SU-DHL-6 (cell line): ENCODE measurements around the gene MAML2.

Experiments
- H2AFZ ChIP-seq: fragments of 200-600 bp; sonication (generic); 2 replicates; pipeline ENCODE4 v1.6.1; 2014; ENCODE audit warnings: low read depth, mild to moderate bottlenecking, moderate library complexity, mixed read lengths, antibody characterized with exemption, low read length; ENCODE audit not compliant: severe bottlenecking
- H3F3A ChIP-seq: fragments of 200-600 bp; shearing (Covaris generic); 2 replicates; pipeline ENCODE4 v1.6.0; 2016; ENCODE audit warnings: antibody characterized with exemption, mild to moderate bottlenecking; ENCODE audit not compliant: insufficient read depth
- H3K27ac ChIP-seq: fragments of 200-600 bp; sonication (generic); 2 replicates; pipeline ENCODE4 v1.5.1; 2016; ENCODE audit warnings: low read depth, mild to moderate bottlenecking, low read length, moderate library complexity, mixed read lengths
- H3K27me3 ChIP-seq: fragments of 200-600 bp; sonication (generic), shearing (Covaris generic); 2 replicates; pipeline ENCODE4 v1.6.0; 2014; ENCODE audit warnings: mild to moderate bottlenecking, low read length
- H3K36me3 ChIP-seq: fragments of 200-600 bp; sonication (generic); 2 replicates; pipeline ENCODE4 v1.6.1; 2014; ENCODE audit warnings: mild to moderate bottlenecking, low read length, mixed read lengths
- H3K4me2 ChIP-seq: fragments of 300-600, 200-600 bp; shearing (Covaris generic), sonication (generic); 2 replicates; pipeline ENCODE4 v1.6.0; 2014; ENCODE audit warnings: low read length, low read depth, mild to moderate bottlenecking; ENCODE audit not compliant: poor library complexity, severe bottlenecking
- H3K4me3 ChIP-seq: fragments of 200-600 bp; sonication (generic); 2 replicates; pipeline ENCODE4 v1.5.1; 2014; ENCODE audit warnings: antibody characterized with exemption, low read length, mild to moderate bottlenecking, mixed read lengths; ENCODE audit not compliant: insufficient read depth, poor library complexity, severe bottlenecking
- H3K79me2 ChIP-seq: fragments of 200-600 bp; sonication (generic); 2 replicates; pipeline ENCODE4 v1.6.1; 2014; ENCODE audit warnings: mild to moderate bottlenecking, low read length, moderate library complexity; ENCODE audit not compliant: insufficient read depth
- H3K9ac ChIP-seq: fragments of 200-600 bp; sonication (generic); 2 replicates; pipeline ENCODE4 v1.7.0; 2014; ENCODE audit warnings: mild to moderate bottlenecking, low read length
- H3K9me2 ChIP-seq: fragments of 200-600 bp; sonication (generic); replicated peaks from 2 replicates; pipeline ENCODE4 v1.6.1; 2014; ENCODE audit warnings: low read length; ENCODE audit not compliant: insufficient read depth
- H3K9me3 ChIP-seq: fragments of 200-600 bp; sonication (generic); 2 replicates; pipeline ENCODE4 v1.6.1; 2014; ENCODE audit warnings: low read length, mixed read lengths; ENCODE audit not compliant: insufficient read depth
- H4K20me1 ChIP-seq: fragments of 200-600 bp; sonication (generic); 2 replicates; pipeline ENCODE4 v1.6.1; 2014; ENCODE audit warnings: low read depth, mild to moderate bottlenecking, antibody characterized with exemption, low read length, moderate library complexity, mixed read lengths
- CTCF ChIP-seq: fragments of 200-600 bp; sonication (generic); IDR thresholded peaks from one replicate; pipeline ENCODE4 v1.5.1; 2017; ENCODE audit warnings: antibody characterized with exemption, mild to moderate bottlenecking, low read length, moderate library complexity; ENCODE audit not compliant: insufficient read depth, poor library complexity, severe bottlenecking
- EZH2phosphoT487 ChIP-seq: fragments of 200-600 bp; sonication (generic), shearing (Covaris generic); conservative IDR thresholded peaks from 2 replicates; pipeline ENCODE4 v1.6.1; 2018; ENCODE audit warnings: mild to moderate bottlenecking, antibody characterized with exemption, low read length, moderate library complexity, mixed read lengths

The MAML2 gene

GRCh38 chr11:96107143-96107824 is 235.7 kb downstream of the MAML2 start:
- Histone ChIP-seq H3K27me3 (no peaks in the 10 kb centered on the region), H3K9me3 (no peaks in the 10 kb centered on the region)

GRCh38 chr11:96106645-96107044 is 236.3 kb downstream of the MAML2 start:
- Histone ChIP-seq H3K36me3 (no peaks in the 10 kb centered on the region), H3F3A (no peaks in the 10 kb centered on the region), H3K4me3 (no peak overlapping the region), H2AFZ (no peak overlapping the region), H3K4me2 (no peak overlapping the region), H3K9ac (no peak overlapping the region), H3K27ac (no peak overlapping the region), H3K27me3 (no peaks in the 10 kb centered on the region), H3K9me2 (no peaks in the 10 kb centered on the region), H3K79me2 (no peaks in the 10 kb centered on the region), H3K9me3 (no peaks in the 10 kb centered on the region), H4K20me1 (no peaks in the 10 kb centered on the region)
- TF ChIP-seq CTCF (no peak), EZH2phosphoT487 (no peak)

More at GRCh38 chr11:96107143-96107824, 235.7 kb downstream of the MAML2 start:
- Histone ChIP-seq H3K79me2 (no peaks in the 10 kb centered on the region), H3K36me3 (no peaks in the 10 kb centered on the region), H3K9ac (no peak overlapping the region), H3K4me3 (no peak overlapping the region), H2AFZ (no peak overlapping the region), H3F3A (no peaks in the 10 kb centered on the region), H3K4me2 (no peak overlapping the region), H3K27ac (no peak overlapping the region), H3K9me2 (no peaks in the 10 kb centered on the region), H4K20me1 (no peaks in the 10 kb centered on the region)
- TF ChIP-seq CTCF (no peak), EZH2phosphoT487 (no peak)

GRCh38 chr11:96105944-96106343 is 237.1 kb downstream of the MAML2 start:
- Histone ChIP-seq H3K36me3 (no peaks in the 10 kb centered on the region), H3K9me3 (no peaks in the 10 kb centered on the region), H3K27ac (no peak overlapping the region), H4K20me1 (no peaks in the 10 kb centered on the region), H3K27me3 (no peaks in the 10 kb centered on the region), H3K4me3 (no peak overlapping the region), H3K4me2 (no peak overlapping the region), H3K9me2 (no peaks in the 10 kb centered on the region), H2AFZ (no peak overlapping the region), H3K9ac (no peak overlapping the region), H3F3A (no peaks in the 10 kb centered on the region), H3K79me2 (no peaks in the 10 kb centered on the region)
- TF ChIP-seq EZH2phosphoT487 (no peak), CTCF (no peak)
